Measurements from ENCODE around the gene HK3. TPM values are rescaled to one million over a fixed set of nuclear protein-coding genes. Genes with fewer than 3 reads are reported as not detected.
A peak's percentile ranks its signal among the peaks of the same experiment; 100 is the strongest.

The HK3 gene
- total RNA-seq, 6 experiments from 2014 or later: 2.3 to 21.1 (median 9.1) TPM

GRCh38 chr5:176887252-176887849, 11.8 kb downstream of the HK3 start:
- TF ChIP-seq CTCF (IDR thresholded peaks at IDR 0.05) (no peak), POLR2A (IDR thresholded peaks at IDR 0.05) (no peak)
- H3K27me3 ChIP-seq: no peaks in the 10 kb centered on the region
- ATAC-seq (no peak), DNase-seq (no peak)
- no peaks in the 10 kb centered on the region for H3K9me3 ChIP-seq
- 80% methylated on average over 1 of the region's 28 CpGs for WGBS (ENCODE audit: insufficient coverage, low coverage, low lambda C conversion rate, missing lambda C conversion rate)
- intact Hi-C loops (cut with DNase I): no loop called here
- no peaks in the 10 kb centered on the region for H3K4me1 ChIP-seq
- no peak overlapping the region for H3K27ac ChIP-seq
- no peaks in the 10 kb centered on the region for H3K36me3 ChIP-seq
- no peak overlapping the region for H3K4me3 ChIP-seq

GRCh38 chr5:176886336-176887251, 12.6 kb downstream of the HK3 start:
- H3K27me3 ChIP-seq: no peaks in the 10 kb centered on the region
- no peaks in the 10 kb centered on the region for H3K9me3 ChIP-seq
- TF ChIP-seq POLR2A (IDR thresholded peaks at IDR 0.05) (no peak), CTCF (IDR thresholded peaks at IDR 0.05) (no peak)
- 84% methylated on average over 6 of the region's 13 CpGs for WGBS (ENCODE audit: insufficient coverage, low coverage, low lambda C conversion rate, missing lambda C conversion rate)
- H3K4me1 ChIP-seq: no peaks in the 10 kb centered on the region
- no peaks in the 10 kb centered on the region for H3K36me3 ChIP-seq
- intact Hi-C loops (cut with DNase I): no loop called here
- H3K4me3 ChIP-seq: no peak overlapping the region
- no peak overlapping the region for H3K27ac ChIP-seq
- ATAC-seq: no peak
- DNase-seq: peak in 1 of 3 donors; percentile 34

- 64% methylated on average over 4 of the region's 4 CpGs for WGBS (ENCODE audit: insufficient coverage, low coverage, low lambda C conversion rate, missing lambda C conversion rate)
- no peaks in the 10 kb centered on the region for H3K9me3 ChIP-seq
- H3K27ac ChIP-seq: no peak overlapping the region
- DNase-seq: no peak
- intact Hi-C loops (cut with DNase I): no loop called here
- no peak for TF ChIP-seq CTCF (IDR thresholded peaks at IDR 0.05)
- no peak for TF ChIP-seq POLR2A (IDR thresholded peaks at IDR 0.05)
- no peaks in the 10 kb centered on the region for H3K36me3 ChIP-seq
- no peaks in the 10 kb centered on the region for H3K27me3 ChIP-seq
- ATAC-seq: no peak
- no peaks in the 10 kb centered on the region for H3K4me1 ChIP-seq
- H3K4me3 ChIP-seq: no peak overlapping the region
These were observed 14.6 kb downstream of the HK3 start for GRCh38 chr5:176884571-176884890.

GRCh38 chr5:176883700-176884570, 15.2 kb downstream of the HK3 start:
- WGBS (ENCODE audit: insufficient coverage, low coverage, low lambda C conversion rate, missing lambda C conversion rate): 84% methylated on average over 4 of the region's 17 CpGs
- TF ChIP-seq CTCF (IDR thresholded peaks at IDR 0.05) (no peak), POLR2A (IDR thresholded peaks at IDR 0.05) (no peak)
- DNase-seq (no peak), ATAC-seq (no peak)
- H3K36me3 ChIP-seq: no peaks in the 10 kb centered on the region
- no peak overlapping the region for H3K27ac ChIP-seq
- no peaks in the 10 kb centered on the region for H3K4me1 ChIP-seq
- H3K9me3 ChIP-seq: no peaks in the 10 kb centered on the region
- no peak overlapping the region for H3K4me3 ChIP-seq
- H3K27me3 ChIP-seq: no peaks in the 10 kb centered on the region
- intact Hi-C loops (cut with DNase I): no loop called here

Data from right lobe of liver (tissue), 6 donors.